PC-3 (cell line): ENCODE data around the gene BCAS3. TPM values are rescaled to one million over a fixed set of nuclear protein-coding genes. Genes with fewer than 3 reads are reported as not detected.
A peak's percentile ranks its signal among the peaks of the same experiment; 100 is the strongest.

Source experiments
- ATAC-seq: fragments of 200-7000 bp; cut with Tn5 transposase; 2 replicates; pipeline ENCODE4 v1.9.1; 2020; ENCODE audit warnings: mild to moderate bottlenecking, moderate library complexity
- BruUV-seq: library from RNA; stranded (reverse); fragments of 400-500 nt; replicated peaks from 2 replicates; lab custom pipeline; 2021; lab: Mats Ljungman, UMichigan
- CTCF ChIA-PET: fragments of 300-600 bp; sonication (Branson Sonifier 250); formaldehyde crosslinking; loops from one replicate; lab custom pipeline; 2022; ENCODE audit warnings: antibody characterized with exemption; lab: Charles Lee
- POLR2A ChIA-PET: fragments of 300-600 bp; sonication (Branson Sonifier 250); formaldehyde crosslinking; loops from one replicate; lab custom pipeline; 2022; ENCODE audit warnings: antibody characterized with exemption; ENCODE audit not compliant: unreplicated experiment; lab: Charles Lee
- DNase-seq: peaks from one replicate; pipeline ENCODE4 v3.0.0-alpha.2; 2015
- H2AFZ ChIP-seq: fragments of 300-600 bp; sonication (generic); 2 replicates; pipeline ENCODE4 v1.6.0; 2016; ENCODE audit warnings: antibody characterized with exemption, low read length
- H3F3A ChIP-seq: fragments of 300-600 bp; sonication (generic); one replicate; pipeline ENCODE4 v1.6.0; 2017; ENCODE audit warnings: antibody characterized with exemption, low read length, control low read depth, mild to moderate bottlenecking; ENCODE audit not compliant: unreplicated experiment
- H3K27ac ChIP-seq: fragments of 300-600 bp; sonication (generic); 2 replicates; pipeline ENCODE4 v1.5.1; 2016; ENCODE audit warnings: mild to moderate bottlenecking, low read length
- H3K27me3 ChIP-seq: fragments of 300-600 bp; sonication (generic); 2 replicates; pipeline ENCODE4 v1.6.1; 2016; ENCODE audit warnings: low read length, mixed read lengths
- H3K36me3 ChIP-seq: fragments of 300-600 bp; sonication (generic); 2 replicates; pipeline ENCODE4 v1.6.1; 2016; ENCODE audit warnings: low read depth, mixed run types, low read length, mixed read lengths
- H3K4me1 ChIP-seq: fragments of 300-600 bp; sonication (generic); 2 replicates; pipeline ENCODE4 v1.5.1; 2016; ENCODE audit warnings: low read length; ENCODE audit not compliant: insufficient read depth
- H3K4me2 ChIP-seq: fragments of 300-600 bp; sonication (generic); 2 replicates; pipeline ENCODE4 v1.6.0; 2016; ENCODE audit warnings: low read length
- H3K4me3 ChIP-seq: fragments of 300-600 bp; sonication (generic); 2 replicates; pipeline ENCODE4 v1.5.1; 2016; ENCODE audit warnings: mild to moderate bottlenecking, low read length, mixed read lengths
- H3K79me2 ChIP-seq: fragments of 300-600 bp; sonication (generic); 2 replicates; pipeline ENCODE4 v1.6.1; 2017; ENCODE audit warnings: low read length, mixed read lengths
- H3K9ac ChIP-seq: fragments of 300-600 bp; sonication (generic); 2 replicates; pipeline ENCODE4 v1.6.0; 2016; ENCODE audit warnings: mild to moderate bottlenecking, low read length
- H3K9me2 ChIP-seq: fragments of 300-600 bp; sonication (generic); replicated peaks from 2 replicates; pipeline ENCODE4 v1.6.1; 2016; ENCODE audit warnings: mixed run types, low read length, mixed read lengths
- H3K9me3 ChIP-seq: fragments of 300-600 bp; sonication (generic); 2 replicates; pipeline ENCODE4 v1.6.1; 2016; ENCODE audit warnings: low read length, mixed read lengths
- H4K20me1 ChIP-seq: fragments of 300-600 bp; sonication (generic); 2 replicates; pipeline ENCODE4 v1.6.1; 2016; ENCODE audit warnings: low read length, mixed read lengths
- EZH2 ChIP-seq: fragments of 300-600 bp; sonication (generic); IDR thresholded peaks from one replicate; pipeline ENCODE4 v1.6.1; 2017; ENCODE audit warnings: antibody characterized with exemption, mild to moderate bottlenecking, low read length; ENCODE audit not compliant: unreplicated experiment
- EZH2phosphoT487 ChIP-seq: fragments of 300-600 bp; sonication (generic); IDR thresholded peaks from 2 replicates; pipeline ENCODE4 v1.6.1; 2018; ENCODE audit warnings: mild to moderate bottlenecking, antibody characterized with exemption, low read length, borderline replicate concordance
- intact Hi-C: fragments of 100-400 bp; cut with micrococcal nuclease; formaldehyde crosslinking; loops from 2 replicates; pipeline ENCODE4 v1.9.0; 2023
- total RNA-seq: library from RNA; depleted of rRNA; stranded (reverse); fragments of >200 nt; gene quantifications from 2 replicates; pipeline ENCODE4 v1.2.3, GENCODE V29; 2014
- TF ChIP-seq, protein P1 (sequence below): fragments of 300-600 bp; sonication (generic); conservative IDR thresholded peaks from 2 replicates; pipeline ENCODE4 v1.5.1; 2017; ENCODE audit warnings: antibody characterized with exemption, low read depth, mild to moderate bottlenecking, low read length

Gene BCAS3
- total RNA-seq, 1 experiment from 2014 or later: 25.9 TPM

GRCh38 chr17:61307905-61308886 is 630.5 kb downstream of the BCAS3 start:
- no peaks in the 10 kb centered on the region for H3K9me2 ChIP-seq
- H3K9ac ChIP-seq: no peak overlapping the region
- H3K36me3 ChIP-seq: no peaks in the 10 kb centered on the region
- POLR2A ChIA-PET: interaction anchor here (1.1 kb wide), 1 partner anchor 89 kb away, joined by 4 read pairs; no protein-coding TSS in a partner anchor
- TF ChIP-seq, protein P1, sequence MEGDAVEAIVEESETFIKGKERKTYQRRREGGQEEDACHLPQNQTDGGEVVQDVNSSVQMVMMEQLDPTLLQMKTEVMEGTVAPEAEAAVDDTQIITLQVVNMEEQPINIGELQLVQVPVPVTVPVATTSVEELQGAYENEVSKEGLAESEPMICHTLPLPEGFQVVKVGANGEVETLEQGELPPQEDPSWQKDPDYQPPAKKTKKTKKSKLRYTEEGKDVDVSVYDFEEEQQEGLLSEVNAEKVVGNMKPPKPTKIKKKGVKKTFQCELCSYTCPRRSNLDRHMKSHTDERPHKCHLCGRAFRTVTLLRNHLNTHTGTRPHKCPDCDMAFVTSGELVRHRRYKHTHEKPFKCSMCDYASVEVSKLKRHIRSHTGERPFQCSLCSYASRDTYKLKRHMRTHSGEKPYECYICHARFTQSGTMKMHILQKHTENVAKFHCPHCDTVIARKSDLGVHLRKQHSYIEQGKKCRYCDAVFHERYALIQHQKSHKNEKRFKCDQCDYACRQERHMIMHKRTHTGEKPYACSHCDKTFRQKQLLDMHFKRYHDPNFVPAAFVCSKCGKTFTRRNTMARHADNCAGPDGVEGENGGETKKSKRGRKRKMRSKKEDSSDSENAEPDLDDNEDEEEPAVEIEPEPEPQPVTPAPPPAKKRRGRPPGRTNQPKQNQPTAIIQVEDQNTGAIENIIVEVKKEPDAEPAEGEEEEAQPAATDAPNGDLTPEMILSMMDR: no peak
- TF ChIP-seq EZH2 (no peak), EZH2phosphoT487 (no peak)
- H3K27ac ChIP-seq: peak overlapping the region; percentile 55
- H2AFZ ChIP-seq: no peak overlapping the region
- peaks cover 25% of the 10 kb centered on the region for H3K4me1 ChIP-seq
- H3K4me3 ChIP-seq: no peak overlapping the region
- no peaks in the 10 kb centered on the region for H3K9me3 ChIP-seq
- DNase-seq (peak; percentile 75), ATAC-seq (peak; percentile 81)
- intact Hi-C loops: loop anchor here (2.0 kb wide), 1 partner anchor 29 kb away; no protein-coding TSS in a partner anchor
- no peaks in the 10 kb centered on the region for H4K20me1 ChIP-seq
- H3K79me2 ChIP-seq: no peaks in the 10 kb centered on the region
- H3F3A ChIP-seq: no peaks in the 10 kb centered on the region
- CTCF ChIA-PET: interaction anchor here (0.6 kb wide), 1 partner anchor 237 kb away, joined by 8 read pairs; no protein-coding TSS in a partner anchor
- no TSS peak for BruUV-seq
- no peaks in the 10 kb centered on the region for H3K27me3 ChIP-seq
- peak overlapping the region; percentile 21; the same call in 1 of the 2 replicates for H3K4me2 ChIP-seq

- H3F3A ChIP-seq: no peaks in the 10 kb centered on the region
- H3K4me2 ChIP-seq: no peak overlapping the region
- H3K27me3 ChIP-seq: no peaks in the 10 kb centered on the region
- no peaks in the 10 kb centered on the region for H3K79me2 ChIP-seq
- peaks cover 25% of the 10 kb centered on the region for H3K4me1 ChIP-seq
- TF ChIP-seq, protein P1: no peak
- TF ChIP-seq EZH2: no peak
- TF ChIP-seq EZH2phosphoT487: no peak
- CTCF ChIA-PET: interaction anchor here (0.5 kb wide), 1 partner anchor 19 kb away, joined by 4 read pairs; no protein-coding TSS in a partner anchor
- ATAC-seq: peak; percentile 19; the same call in 1 of the 2 replicates
- H3K9me3 ChIP-seq: no peaks in the 10 kb centered on the region
- H3K27ac ChIP-seq: peak overlapping the region; percentile 55
- no peak overlapping the region for H2AFZ ChIP-seq
- DNase-seq: peak; percentile 54
- no peaks in the 10 kb centered on the region for H3K36me3 ChIP-seq
- POLR2A ChIA-PET: interaction anchor here (0.6 kb wide), 1 partner anchor 55 kb away, joined by 3 read pairs; no protein-coding TSS in a partner anchor
- H3K9me2 ChIP-seq: no peaks in the 10 kb centered on the region
- H3K4me3 ChIP-seq: no peak overlapping the region
- BruUV-seq: no TSS peak
- H3K9ac ChIP-seq: no peak overlapping the region
- H4K20me1 ChIP-seq: no peaks in the 10 kb centered on the region
- intact Hi-C loops: no loop called here
Observed at GRCh38 chr17:61309362-61310256, 632.0 kb downstream of the BCAS3 start.
